HCT116 (cell line): Measurements from ENCODE around the gene CLPTM1L.

Experiments
- CBX3 ChIP-seq: IDR thresholded peaks from 2 replicates; pipeline ENCODE4 v1.6.1; 2012; ENCODE audit warnings: low read depth
- EZH2 ChIP-seq: fragments of 200-600 bp; sonication (generic); IDR thresholded peaks from 2 replicates; pipeline ENCODE4 v1.6.1; 2017; ENCODE audit warnings: antibody characterized with exemption, mixed run types
- POLR2A ChIP-seq: IDR thresholded peaks from 2 replicates; pipeline ENCODE4 v1.7.0; 2011; ENCODE audit warnings: borderline replicate concordance; ENCODE audit not compliant: insufficient read depth, insufficient read length; ENCODE audit errors: extremely low read depth
- POLR2AphosphoS5 ChIP-seq: IDR thresholded peaks from 2 replicates; pipeline ENCODE4 v1.6.1; 2011; ENCODE audit warnings: mild to moderate bottlenecking, low read depth, low read length, moderate library complexity
- SIN3A ChIP-seq: IDR thresholded peaks from 2 replicates; pipeline ENCODE4 v1.6.1; 2012; ENCODE audit warnings: low read depth
- TF ChIP-seq, protein P1 (sequence below): IDR thresholded peaks from 2 replicates; pipeline ENCODE4 v1.6.1; 2011; ENCODE audit warnings: mild to moderate bottlenecking, low read length, moderate library complexity; ENCODE audit not compliant: insufficient replicate concordance; ENCODE audit errors: extremely low read depth
- TF ChIP-seq, protein P2 (sequence below): IDR thresholded peaks from 2 replicates; pipeline ENCODE4 v1.6.1; 2012
- TF ChIP-seq, protein P3 (sequence below), 3 experiments: fragments of 200-600 bp in 1 of 3; sonication (generic) in 1 of 3; IDR thresholded peaks in 2 of 3; conservative IDR thresholded peaks in 1 of 3; 2 replicates each; pipeline ENCODE4 v1.5.1; 2012 to 2017; ENCODE audit warnings: low read depth in 2 of 3, low read length in 2 of 3, antibody characterized with exemption in 1 of 3, borderline replicate concordance in 1 of 3, control low read depth in 1 of 3, mild to moderate bottlenecking in 1 of 3, mixed read lengths in 1 of 3, mixed run types in 1 of 3, moderate library complexity in 1 of 3; ENCODE audit not compliant: insufficient read depth in 1 of 3

DNA sequence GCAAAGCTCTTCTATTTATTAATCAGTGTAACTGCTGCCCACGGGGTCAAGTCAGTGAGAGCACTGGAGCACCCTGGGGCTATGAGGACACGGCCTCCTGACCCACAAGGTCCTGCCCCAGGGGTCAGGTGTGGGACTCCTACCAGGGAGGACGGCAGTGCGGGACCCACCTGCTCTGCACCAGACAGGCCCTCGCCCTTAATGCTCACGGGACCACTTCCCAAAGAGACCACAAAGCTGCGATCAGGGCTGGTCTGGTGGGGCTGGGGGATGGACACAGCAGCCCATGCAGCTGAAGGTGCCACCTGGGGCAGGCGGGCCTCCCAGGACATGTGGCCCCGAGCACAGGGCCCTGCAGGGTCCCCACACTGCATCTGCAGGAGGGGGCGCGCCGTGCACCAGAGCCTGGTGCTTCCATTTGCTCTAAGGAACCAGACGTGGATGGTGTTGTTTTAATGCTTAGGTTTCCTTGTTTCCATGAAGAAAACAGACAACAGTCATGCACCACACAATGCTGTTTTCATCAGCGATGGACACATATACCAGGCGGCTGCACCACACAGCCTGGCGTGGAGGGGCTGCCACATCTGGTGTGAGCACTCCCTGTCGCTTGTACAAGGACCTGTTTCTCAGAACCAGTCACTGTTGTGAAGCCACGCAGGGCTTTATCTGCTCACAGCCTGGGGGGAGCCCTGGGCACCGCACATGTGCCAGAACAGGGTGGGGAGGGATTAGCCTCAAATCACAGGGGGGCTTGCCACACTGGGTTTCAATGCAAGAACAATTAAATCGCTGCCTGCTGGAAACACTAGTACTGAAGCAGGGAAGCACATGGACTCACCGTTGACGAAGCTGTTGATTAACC, 22.6 kb downstream of the CLPTM1L start:
- no peak for TF ChIP-seq POLR2AphosphoS5
- TF ChIP-seq POLR2A: no peak
- TF ChIP-seq, protein P1, sequence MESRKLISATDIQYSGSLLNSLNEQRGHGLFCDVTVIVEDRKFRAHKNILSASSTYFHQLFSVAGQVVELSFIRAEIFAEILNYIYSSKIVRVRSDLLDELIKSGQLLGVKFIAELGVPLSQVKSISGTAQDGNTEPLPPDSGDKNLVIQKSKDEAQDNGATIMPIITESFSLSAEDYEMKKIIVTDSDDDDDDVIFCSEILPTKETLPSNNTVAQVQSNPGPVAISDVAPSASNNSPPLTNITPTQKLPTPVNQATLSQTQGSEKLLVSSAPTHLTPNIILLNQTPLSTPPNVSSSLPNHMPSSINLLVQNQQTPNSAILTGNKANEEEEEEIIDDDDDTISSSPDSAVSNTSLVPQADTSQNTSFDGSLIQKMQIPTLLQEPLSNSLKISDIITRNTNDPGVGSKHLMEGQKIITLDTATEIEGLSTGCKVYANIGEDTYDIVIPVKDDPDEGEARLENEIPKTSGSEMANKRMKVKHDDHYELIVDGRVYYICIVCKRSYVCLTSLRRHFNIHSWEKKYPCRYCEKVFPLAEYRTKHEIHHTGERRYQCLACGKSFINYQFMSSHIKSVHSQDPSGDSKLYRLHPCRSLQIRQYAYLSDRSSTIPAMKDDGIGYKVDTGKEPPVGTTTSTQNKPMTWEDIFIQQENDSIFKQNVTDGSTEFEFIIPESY: no peak
- TF ChIP-seq, protein P2, sequence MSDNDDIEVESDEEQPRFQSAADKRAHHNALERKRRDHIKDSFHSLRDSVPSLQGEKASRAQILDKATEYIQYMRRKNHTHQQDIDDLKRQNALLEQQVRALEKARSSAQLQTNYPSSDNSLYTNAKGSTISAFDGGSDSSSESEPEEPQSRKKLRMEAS: no peak
- TF ChIP-seq, protein P3, sequence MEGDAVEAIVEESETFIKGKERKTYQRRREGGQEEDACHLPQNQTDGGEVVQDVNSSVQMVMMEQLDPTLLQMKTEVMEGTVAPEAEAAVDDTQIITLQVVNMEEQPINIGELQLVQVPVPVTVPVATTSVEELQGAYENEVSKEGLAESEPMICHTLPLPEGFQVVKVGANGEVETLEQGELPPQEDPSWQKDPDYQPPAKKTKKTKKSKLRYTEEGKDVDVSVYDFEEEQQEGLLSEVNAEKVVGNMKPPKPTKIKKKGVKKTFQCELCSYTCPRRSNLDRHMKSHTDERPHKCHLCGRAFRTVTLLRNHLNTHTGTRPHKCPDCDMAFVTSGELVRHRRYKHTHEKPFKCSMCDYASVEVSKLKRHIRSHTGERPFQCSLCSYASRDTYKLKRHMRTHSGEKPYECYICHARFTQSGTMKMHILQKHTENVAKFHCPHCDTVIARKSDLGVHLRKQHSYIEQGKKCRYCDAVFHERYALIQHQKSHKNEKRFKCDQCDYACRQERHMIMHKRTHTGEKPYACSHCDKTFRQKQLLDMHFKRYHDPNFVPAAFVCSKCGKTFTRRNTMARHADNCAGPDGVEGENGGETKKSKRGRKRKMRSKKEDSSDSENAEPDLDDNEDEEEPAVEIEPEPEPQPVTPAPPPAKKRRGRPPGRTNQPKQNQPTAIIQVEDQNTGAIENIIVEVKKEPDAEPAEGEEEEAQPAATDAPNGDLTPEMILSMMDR (IDR thresholded peaks at IDR 0.05 in 2 of 3, conservative IDR thresholded peaks at IDR 0.05 in 1 of 3; ENCODE audit: borderline replicate concordance in 1 of 3, insufficient read depth in 1 of 3, low read depth in 2 of 3, low read length in 2 of 3): no peak
- no peak for TF ChIP-seq EZH2
- TF ChIP-seq SIN3A: no peak
- TF ChIP-seq CBX3: no peak
